HG03575 (cell line): Measurements from ENCODE around the gene TAX1BP3.
A peak's percentile ranks its signal among the peaks of the same experiment; 100 is the strongest.

Source experiments
- ATAC-seq: cut with Tn5 transposase; IDR thresholded peaks from one replicate; pipeline ENCODE4 v1.9.1; 2021; ENCODE audit not compliant: unreplicated experiment, insufficient number of reproducible peaks, low FRiP score; ENCODE audit errors: extremely low read depth

TAX1BP3 gene

DNA sequence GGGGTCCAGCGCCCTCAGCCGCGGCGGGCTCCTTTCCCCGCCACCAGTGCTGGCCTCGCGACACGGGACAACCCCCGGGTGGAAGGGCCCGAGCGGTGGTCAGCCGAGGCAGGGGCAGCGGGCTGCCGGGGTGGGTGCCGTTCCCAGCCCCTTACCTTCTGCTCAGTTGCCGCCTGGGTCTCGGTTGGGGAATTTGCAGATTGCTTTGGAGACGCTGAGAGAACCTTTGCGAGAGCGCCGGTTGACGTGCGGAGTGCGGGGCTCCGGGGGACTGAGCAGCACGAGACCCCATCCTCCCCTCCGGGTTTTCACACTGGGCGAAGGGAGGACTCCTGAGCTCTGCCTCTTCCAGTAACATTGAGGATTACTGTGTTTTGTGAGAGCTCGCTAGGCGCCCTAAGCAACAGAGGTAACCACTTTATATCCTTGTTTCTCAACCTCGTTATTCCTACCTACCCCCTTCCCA, 31.4 kb downstream of the TAX1BP3 start:
- ATAC-seq: no peak

DNA sequence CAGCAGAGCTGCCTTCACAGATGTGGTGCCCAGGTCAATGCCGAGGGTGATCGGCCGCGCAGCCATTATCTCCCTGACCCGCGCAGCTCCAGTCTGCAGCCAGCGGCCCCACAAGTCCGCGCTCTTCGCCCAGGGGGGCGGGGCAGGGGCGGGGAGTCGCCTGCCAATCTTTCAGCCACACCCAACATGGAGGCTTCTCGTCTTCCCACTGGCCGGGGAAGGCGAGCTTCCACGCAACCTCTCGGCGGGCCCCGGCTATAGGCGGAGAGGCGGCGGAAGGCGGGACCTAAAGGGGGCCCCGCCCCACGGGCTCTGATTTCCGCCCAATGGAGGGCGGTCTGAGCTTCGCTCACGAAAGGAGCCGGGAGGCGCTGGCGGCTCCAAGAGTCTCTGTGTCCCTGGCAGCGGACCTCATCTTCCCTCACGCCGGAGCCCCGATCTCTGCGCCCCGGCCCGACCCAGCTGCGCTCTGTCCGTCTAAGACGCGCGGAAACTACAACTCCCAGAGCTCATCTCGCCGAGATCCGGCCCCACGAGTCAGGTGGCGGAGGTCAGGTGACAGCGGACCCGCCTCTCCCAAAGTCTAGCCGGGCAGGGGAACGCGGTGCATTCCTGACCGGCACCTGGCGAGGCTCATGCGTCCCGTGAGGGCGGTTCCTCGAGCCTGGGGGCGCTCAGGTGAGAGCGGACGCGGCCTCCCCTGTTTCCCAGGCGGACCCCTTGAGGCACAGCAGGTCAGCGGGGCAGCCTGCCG, 32.0 kb downstream of the TAX1BP3 start, which contains the start of the genes CTNS and SHPK:
CTNS (plus strand) TSS at position 607 of the 754 bp plus-strand sequence. CDS start 3,447 bp downstream, outside the sequence.
SHPK (minus strand) TSS at position 97 of the 754 bp plus-strand sequence; CDS start at position 66, 31 bp downstream.
- peak; percentile 56 for ATAC-seq

DNA sequence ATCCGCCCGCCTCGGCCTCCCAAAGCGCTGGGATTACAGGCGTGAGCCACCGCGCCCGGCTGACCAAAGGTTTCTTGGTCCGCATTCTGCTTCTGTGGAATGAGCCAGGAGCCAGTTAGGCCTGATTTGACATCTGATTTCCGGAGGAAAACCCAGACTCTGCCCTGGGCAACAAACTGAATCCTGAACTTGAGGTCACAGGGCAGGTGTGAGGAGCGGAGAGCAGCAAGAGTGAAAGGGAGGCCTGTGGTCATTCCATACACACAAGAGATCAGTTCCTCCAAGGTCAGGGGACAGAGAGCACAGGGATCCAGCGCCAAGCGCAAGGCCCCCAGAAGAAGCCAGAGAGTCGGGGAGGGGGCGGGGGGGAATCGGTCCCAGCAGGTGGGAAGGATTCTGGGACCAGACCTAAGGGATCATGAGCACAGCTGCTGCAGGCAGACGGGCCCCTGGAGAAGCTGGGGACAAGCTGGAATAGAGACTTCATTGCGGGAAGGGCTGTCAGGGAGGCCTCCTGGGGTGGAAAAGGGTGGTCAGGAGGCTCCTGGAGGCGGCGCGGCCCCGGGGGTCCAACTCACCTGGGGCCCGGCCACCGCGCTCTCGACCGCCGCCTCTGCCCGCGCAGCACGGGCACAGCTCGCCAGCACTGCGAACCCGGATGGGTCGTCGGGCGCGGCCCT, 32.8 kb downstream of the TAX1BP3 start:
- peak; percentile 6 for ATAC-seq

DNA sequence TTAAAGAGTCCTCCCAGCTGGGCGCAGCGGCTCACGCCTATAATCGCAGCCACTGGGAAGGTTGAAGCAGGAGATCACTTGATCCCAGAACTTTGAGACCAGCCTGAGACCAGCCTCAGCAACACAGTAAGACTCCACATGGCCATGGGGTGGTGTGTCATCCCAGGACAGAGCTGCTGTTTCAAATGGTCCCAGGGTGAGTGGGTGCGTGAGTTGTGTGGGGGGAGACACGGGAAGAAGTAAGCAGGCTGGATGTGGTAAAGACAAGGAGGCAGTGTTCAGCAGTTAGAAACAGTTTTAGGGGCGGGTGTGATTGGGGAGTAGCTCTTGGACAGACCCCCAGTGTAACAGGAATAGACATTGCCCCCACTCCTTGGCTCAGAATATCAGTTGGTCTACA, 36.1 kb downstream of the TAX1BP3 start:
- ATAC-seq: no peak

DNA sequence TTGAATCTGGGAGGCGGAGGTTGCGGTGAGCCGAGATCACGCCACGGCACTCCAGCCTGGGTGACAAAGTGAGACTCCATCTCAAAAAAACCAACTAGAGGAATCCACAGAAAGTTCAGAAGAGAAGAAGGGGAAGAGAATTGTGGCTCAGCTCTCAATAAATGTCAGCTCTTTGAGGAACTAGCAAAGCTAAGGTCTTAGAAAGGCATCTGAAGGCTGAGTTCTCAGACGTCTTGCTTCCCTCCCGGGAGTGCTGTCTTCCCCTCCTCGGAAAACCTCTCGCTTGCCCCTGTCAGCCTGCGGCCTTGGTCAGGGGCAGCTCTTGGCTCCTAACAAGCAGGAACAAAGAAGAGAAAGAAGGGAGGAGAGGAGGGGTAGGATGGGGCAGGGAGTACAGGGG, 37.6 kb downstream of the TAX1BP3 start:
- no peak for ATAC-seq

DNA sequence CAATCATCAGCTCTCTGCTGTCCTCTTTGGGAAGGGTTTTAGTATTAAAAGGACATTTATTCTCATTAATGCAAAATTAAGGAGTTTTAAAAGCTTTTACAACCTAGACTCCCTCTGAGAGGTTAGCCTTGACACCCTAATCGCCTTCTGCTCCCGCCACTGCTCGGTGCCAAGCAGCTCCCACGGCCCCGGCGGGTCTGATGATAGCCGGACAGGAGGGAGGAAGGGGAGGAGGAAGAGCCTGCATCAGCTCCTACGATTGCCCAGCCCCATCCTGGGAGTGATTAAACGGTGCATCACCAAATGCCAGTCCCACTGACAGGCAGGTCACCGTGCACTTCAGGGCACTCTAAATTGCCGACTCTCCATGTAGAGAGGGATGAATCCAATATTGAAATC, 40.6 kb downstream of the TAX1BP3 start:
- no peak for ATAC-seq

DNA sequence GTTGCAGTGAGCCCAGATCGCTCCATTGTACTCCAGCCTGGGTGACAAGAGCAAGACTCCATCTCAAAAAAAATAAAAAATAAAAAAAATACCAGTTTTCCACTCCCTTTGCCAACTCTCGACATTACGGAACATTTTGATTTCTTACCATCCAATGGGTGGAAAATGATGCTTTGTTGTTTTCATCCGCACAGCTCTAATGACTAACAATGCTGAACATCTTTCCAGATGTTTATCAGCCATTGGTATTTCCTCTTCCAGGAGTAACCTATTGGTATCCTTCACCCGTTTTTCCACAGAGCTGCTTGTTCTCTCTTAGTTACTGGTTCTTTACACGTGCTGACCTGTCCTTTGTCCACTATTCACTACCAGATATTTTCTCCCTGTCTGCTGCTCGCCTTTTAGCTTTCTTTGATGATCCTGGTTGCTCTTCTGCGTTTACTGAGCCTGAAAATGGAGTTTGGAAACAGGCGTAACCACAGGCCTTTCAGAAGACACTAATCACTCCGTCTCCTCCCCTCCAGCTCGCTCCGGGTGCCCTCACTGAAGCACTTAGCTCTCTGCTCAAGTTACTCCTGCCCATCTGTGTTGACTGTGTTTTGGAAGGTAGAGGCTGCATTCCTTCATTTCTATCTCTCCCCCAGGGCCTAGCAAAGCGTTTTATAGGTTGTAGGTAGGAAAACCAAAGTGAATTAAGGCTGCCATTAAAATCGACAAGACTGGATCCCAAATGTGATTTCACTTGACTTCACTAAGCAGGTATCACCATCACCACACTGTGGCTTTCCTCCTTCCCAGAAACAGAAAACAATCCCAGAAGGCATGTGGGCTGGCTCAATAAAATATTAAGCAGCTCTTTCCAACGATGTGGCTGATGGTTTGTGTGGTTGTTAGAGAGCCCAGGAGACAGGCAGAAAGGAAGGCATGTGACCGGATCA, 41.3 kb downstream of the TAX1BP3 start:
- ATAC-seq: no peak

DNA sequence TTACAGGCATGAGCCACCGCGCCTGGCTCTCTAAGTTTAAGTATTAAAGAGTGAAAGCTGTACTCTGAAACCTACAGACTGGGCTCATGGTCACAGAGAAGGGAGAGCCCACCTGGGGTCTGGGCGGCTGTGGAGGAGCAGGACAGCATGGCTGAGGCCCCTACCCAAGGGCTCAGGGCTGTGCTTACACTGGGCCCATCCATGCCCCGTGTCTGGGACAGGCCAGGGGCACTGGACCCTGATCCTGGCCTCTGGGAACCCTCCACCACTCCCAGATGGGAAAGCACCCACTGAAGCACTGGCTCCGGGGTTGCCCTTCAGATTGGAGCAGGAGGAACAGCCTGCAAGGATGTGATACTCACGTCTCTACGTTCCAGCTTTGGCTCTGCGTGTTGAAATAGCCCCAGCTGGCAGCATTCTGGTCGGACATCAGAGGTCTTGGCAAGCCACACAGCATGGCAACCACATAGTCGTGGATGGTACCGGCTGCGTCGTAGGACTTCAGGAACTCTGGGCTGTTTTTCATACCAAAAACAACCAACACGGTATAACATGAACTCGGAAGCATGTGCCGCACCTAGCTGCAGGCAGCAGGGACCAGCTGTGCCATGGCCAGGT, 45.3 kb downstream of the TAX1BP3 start:
- no peak for ATAC-seq

DNA sequence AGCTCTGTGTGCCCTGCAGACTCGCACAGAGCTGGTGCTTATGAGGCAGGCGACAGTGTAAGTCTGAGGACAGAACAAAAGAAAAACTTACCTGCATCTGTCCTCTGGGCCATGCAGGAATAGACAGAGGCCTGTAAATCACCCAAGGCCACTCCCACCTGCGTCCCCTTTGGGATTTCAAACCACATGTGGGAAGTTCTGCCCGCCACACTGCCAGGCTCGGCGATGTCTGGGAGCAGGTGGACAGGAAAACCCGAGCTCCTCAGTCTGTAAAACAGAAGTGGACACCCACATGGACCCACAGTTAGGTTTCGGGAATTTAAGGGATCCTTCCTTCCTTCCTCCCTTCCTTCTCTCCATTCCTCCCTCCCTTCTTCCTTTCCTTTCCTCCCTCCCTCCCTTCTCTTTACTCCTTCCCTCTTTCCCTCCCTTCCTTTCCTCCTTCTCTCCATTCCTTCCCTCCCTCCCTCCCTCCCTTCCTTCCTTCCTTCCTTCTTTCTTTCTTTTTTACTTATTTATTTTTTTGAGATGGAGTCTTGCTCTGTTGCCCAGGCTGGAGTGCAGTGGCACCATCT, 47.1 kb downstream of the TAX1BP3 start:
- no peak for ATAC-seq

DNA sequence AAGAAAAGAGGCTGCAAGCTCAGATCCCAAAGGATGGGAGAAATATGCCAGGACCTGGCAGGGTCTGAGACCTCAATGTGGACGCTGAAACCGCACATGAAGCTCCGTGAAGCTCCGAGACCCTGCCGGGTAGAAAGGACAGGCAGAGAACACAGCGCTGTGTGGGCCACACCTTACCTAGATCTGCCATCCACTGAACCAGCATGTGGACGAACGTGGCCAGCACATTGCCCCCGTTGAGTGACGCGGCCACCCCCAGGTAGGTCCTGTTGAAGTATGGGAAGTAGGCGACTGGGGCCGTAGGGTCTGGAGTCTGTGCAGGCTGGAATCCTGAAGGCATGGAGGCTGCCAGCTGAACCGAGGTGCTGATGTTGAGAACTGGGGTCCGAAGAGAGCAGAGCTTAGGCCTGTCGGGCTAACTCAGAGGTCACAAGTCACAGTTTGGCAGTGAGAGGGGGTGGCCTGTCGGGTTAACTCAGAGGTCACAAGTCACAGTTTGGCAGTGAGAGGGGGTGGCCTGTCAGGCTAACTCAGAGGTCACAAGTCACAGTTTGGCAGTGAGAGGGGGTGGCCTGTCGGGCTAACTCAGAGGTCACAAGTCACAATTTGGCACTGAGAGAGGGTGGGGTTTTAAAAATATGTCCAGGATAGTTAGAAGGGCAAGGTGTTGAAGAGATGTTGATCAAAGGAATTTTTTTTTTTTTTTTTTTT, 53.1 kb downstream of the TAX1BP3 start:
- ATAC-seq: no peak

DNA sequence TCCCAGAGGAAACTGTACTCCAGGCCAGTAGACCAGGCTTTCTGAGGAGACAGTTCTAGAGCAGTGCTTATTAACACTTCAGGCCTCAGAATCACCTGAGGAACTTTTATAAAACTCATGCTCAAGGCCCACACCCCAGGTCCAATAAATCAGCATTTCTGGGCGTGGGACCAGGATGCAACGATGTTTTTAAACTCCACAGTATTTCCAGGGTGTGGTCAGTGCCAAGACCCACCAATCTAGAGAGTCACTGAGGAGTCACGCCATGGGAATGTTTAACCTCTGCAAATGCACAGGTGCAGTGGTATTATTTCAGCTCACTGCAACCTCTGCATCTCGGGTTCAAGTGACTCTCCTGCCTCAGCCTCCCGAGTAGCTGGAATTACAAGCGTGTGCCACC, 55.3 kb downstream of the TAX1BP3 start:
- ATAC-seq: no peak
